Measurements from ENCODE around the gene RAD51B.
"Not testable (repeated sequence)": the region's sequence is repeated elsewhere in the genome, so short reads cannot be mapped to it uniquely, and the experiment has no call there.

RAD51B gene

DNA sequence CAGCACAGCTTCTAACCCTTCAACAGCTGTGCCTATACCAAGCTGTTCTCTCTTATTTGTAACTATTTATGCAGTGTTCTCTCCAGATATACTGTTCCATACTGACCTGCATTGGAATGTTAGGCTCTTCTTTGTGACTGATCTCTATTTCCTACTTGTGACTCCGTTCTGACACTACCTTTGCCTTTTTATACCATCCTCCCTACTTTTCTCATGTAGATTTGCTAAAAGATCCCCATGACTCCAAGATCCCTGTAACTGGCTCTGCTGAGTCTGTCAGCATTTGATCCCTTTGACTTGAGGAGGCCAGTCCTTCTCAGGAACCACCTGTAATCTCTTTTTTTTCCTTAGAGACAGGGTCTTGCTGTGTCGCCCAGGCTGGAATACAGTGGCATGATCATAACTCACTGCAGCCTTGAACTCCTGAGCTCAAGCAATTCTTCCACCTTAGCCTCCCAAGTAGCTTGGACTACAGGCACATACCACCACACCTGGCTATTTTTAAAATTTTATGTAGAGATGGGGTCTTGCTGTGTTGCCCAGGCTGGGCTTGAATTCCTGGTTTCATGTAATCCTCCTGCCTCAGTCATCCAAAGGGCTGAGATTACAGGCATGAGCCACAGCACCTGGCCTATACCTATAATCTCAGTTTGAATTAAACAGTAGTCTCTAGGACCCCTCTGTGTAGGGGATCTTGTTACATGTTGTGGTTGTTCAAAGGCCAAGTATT lies 605.0 kb downstream of the RAD51B start:
- no peak for DNase-seq (ENCODE audit: low read depth in 2 of 2)

DNA sequence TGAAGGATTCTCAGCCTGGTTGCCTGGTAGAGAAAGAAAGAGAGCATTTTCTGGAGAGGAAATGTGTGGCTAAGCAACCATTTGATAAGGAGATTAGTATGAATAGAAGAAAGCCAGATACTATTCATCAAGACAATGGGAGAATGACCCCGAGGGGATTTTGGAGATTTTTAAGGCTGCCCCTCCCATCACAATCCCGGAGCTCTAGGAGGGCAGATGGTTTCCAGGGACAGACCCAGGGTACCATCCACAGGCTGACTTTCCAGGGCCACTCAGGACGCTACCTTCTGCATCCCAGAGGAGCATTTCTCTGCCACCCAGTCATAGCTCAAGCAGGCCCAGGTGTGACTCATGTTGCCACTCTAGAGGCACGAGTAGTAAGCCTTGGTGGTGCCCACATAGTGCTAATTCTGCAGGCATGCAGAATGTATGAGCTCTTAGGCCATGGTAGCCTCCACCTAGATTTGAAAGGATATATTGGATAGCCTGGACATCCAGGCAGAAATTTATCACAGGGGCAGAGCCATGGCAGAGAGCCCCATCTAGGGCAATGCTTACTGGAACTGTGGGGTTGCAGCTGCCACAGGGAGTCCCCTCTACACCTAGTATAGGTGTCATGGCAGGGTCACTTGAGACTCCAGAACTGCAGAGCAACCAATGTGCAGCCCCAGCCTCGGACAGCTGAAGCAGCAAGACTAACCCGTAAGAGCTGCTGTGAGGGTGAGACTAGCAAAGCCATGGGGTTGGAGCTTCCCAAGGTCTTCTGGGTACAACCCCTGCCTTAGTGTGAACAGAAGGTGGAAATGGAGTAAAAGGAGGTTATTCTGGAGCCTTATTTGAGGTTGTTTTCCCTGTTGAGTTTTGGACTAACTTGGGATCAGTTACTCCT lies 607.3 kb downstream of the RAD51B start:
- no peak for DNase-seq (ENCODE audit: low read depth in 2 of 2)

DNA sequence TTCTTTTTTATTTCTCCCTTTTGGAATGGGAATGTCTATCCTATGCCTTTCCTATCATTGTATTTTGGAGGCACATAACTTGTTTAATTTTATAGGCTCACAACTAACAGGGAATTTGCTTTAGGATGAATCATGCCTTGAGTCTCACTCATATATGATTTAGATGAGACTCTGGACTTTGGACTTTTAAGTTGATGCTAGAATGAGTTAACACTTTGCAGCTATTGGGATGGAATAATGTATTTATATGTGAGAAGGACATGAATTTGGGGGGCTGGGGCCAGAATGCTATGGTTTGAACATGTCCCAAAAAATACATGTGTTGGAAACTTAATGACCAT lies 607.9 kb downstream of the RAD51B start:
- DNase-seq (ENCODE audit: low read depth in 2 of 2) = no peak

DNA sequence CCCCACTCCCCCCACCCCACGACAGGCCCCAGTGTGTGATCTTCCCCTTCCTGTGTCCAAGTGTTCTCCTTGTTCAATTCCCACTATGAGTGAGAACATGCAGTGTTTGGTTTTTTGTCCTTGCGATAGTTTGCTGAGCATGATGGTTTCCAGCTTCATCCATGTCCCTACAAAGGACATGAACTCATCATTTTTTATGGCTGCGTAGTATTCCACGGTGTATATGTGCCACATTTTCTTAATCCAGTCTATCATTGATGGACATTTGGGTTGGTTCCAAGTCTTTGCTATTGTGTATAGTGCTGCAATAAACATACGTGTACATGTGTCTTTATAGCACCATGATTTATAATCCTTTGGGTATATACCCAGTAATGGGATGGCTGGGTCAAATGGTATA lies 609.3 kb downstream of the RAD51B start:
- not testable (repeated sequence) for DNase-seq (ENCODE audit: low read depth in 2 of 2)

DNA sequence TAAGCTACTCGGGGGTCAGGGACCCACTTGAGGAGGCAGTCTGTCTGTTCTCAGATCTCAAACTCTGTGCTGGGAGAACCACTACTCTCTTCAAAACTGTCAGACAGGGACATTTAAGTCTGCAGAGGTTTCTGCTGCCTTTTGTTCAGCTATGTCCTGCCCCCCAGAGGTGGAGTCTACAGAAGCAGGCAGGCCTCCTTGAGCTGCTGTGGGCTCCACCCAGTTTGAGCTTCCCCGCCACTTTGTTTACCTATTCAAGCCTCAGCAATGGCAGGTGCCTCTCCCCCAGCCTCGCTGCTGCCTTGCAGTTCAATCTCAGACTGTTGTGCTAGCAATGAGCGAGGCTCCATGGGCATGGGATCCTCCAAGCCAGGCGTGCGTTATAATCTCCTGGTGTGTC lies 614.6 kb downstream of the RAD51B start:
- not testable (repeated sequence) for DNase-seq (ENCODE audit: low read depth in 2 of 2)

DNA sequence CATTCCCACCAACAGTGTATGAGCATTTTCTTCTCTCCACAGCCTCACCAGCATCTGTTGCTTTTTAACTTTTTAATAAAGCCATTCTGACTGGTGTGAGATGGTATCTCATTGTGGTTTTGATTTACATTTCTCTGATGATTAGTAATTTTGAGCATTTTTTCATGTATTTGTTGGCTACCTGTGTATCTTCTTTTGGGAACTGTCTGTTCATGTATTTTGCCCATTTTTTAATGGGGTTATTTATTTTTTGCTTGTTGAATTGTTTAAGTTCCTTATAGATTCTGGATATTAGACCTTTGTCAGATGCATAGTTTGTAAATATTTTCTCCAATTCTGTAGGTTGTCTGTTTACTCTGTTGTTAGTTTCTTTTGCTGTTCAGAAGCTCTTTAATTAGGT lies 616.1 kb downstream of the RAD51B start:
- not testable (repeated sequence) for DNase-seq (ENCODE audit: low read depth in 2 of 2)

DNA sequence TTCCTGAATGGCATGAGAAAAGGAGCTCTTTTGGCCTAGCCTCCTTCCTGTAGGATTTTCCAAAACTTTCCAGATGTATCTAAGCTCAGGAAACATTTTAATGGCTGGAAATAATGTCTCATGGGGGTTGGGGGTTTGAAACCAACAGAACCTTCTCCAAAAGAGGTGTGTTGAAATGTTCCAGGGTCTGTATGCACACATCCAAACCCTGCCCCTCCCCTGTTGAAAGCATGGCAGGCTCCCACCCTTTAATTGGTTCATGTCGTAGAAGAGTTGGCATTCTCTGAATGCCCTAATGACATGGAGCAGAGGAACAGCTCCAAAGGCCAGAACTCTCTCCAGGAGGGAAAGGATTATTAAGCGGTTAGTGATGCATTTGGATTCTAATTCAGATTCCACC lies 620.1 kb downstream of the RAD51B start:
- no peak for DNase-seq (ENCODE audit: low read depth in 2 of 2)

DNA sequence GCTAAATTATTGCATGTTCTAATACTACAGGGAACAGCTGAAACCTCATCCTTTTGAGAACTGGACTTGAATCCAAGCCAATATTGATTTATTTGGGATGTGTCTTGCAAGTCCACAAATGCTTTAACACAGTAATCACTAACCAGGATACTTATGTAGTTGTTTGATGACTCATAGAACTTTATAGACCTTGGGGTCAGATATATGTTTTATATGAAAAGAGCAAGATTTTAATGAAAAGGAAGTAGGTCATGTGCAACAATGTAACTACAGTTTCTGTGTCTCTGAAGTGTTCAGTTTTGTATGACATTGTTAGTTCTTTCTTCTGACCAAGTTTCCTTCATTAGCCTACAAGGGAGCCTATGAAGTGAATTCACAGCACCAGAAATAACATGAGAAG lies 621.2 kb downstream of the RAD51B start:
- no peak for DNase-seq (ENCODE audit: low read depth in 2 of 2)

DNA sequence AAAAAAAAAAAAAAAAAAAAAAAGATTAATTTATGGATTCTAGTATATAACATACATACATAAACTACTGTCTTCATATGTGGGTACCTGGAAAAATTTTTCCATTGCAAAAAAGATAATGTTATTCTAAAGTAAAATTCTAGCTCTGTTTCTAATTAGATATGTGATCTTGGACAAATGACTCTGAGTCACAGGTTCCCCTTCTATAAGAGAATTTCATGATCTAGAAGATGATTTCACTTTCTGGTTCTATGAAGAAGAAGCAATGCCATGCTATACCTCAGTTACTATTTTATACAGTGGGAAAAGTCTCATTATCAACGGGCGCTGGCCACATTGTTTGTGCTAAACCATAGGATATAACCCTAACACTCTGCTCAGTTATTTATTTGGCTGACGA lies 622.0 kb downstream of the RAD51B start:
- DNase-seq (ENCODE audit: low read depth in 2 of 2) = no peak

DNA sequence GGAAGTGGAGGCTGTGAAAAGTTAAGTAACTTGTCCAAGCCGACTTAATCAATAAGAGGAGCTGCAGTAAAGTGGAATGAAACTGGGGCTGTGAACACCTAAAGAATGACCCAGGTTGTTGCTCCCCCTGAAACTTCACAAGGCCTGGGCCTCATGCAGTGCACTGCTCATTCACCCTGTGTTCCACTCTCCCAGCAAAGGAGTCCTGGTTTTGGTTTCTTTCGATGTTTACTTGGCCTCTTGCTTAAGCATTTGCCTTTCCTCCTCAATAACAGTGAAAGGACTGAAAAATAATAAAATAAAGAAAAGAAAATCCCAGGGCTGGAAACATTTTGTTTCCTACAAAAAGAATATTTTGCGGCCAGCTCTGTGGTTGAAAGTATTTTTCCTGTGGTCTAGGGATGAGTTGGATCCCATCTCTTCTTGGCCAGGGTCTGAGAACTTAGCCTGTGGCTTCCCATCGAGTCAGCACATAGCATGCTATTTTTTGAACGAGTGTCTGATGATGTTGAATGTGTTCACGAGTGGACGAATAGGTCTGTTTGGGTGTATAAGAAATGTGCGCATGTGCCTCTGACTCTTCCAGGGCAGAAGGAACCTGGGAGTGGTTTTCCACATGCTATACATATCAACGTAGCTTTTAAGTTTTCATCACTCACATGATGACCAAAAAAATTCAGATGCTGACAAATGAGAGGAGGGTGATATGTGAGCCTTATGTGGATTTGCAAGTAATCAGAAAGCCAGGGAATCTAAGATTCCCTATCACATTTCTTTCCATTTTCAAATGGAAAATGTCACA lies 623.5 kb downstream of the RAD51B start:
- no peak for DNase-seq (ENCODE audit: low read depth in 2 of 2)

DNA sequence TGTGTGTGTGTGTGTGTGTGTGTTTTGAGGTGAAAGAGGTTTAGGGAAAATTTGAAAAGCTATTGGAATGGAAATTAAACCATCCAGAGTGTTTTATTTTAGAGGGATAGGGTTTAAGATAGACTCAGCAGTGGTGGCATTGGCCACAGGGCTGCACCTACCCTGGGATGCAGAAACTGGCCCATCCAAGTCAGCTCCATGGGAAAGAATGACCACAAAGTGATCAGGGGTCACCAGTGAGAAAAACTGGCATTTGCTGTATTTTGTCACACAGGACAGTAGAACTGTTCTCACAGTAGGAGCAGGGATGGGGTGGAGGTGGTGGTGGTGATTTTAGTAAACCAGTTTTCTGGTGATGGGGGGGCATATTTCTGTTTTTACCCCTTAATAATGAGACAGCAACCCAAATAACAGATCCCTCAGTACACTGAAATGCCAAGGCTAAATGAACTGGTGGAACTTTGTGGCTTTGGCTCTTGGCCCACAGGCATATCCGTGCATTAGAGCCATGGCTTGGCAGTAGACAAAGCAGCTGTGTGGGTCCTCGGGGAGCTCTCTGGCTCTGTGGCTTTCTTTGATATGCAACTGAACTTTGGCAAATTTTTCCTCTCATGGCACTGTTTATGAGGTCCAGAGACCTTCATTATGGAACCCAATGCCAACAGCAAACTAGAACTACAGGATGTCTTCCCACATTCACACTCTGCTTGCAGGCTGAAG lies 625.0 kb downstream of the RAD51B start:
- no peak for DNase-seq (ENCODE audit: low read depth in 2 of 2)

DNA sequence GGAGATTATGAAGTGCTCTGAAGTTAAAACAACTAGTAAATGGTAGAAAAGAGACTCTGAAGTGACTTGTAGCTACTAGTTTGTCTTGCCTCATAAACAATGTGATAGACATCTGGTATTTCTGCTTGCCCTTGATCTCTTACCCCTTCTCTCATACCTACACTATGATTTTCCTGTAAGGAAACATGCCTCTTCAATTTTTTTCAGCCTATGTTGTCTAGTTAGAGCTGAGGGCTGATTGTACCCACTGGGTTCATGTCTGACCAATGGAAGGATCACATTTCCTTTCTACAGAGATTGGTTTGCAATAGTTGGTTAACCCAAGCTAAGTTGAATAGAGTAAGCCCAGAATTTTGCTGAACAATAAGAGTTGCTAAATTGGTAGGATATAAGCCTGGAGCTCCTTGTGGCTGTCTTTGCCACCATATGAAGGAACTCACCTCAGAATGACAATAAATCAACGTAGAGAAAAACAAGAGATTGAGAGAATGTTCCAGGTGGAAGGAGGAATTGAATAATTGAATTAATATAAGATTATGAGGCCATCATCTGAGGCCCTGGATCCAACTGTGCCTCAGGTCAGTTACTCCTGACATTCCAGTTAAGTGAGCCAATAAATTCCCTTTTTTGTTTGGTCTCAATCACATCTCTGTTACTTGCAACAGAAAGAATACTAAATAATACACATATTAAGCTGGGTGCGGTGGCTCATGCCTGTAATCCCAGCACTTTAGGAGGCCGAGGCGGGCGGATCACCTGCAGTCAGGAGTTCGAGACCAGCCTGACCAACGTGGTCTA lies 626.9 kb downstream of the RAD51B start:
- no peak for DNase-seq (ENCODE audit: low read depth in 2 of 2)

DNA sequence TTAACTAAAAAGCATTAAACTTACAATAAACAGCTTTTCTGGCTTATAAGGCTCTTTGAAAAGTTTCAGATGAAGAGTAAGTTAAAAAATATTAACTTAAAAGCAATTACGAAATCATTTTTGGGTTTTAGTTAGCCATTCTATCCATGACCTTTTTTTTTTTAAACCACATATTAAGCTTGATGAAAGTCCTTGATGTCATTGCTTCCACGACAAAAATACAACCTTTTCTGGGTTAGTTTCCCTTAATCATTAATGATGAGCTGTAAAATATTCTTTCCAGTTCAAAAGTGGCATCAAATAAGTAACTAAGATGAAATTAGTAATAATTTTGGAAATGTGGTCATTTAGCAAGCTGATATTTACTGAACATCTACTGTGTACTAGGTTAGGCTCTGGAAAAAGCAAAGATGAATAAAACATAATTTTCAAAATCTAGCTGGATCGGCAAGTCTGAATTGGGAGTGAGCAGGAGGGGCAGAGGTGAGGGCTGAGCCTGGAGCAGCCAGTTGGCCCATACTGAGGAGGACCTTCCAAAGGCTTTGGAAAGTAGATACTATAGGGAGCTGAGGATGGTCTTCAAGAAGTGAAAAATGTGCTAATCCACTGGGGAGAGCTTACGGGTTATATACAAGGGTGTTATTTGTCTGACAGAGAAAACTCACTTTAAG lies 628.1 kb downstream of the RAD51B start:
- DNase-seq (ENCODE audit: low read depth in 2 of 2) = no peak

DNA sequence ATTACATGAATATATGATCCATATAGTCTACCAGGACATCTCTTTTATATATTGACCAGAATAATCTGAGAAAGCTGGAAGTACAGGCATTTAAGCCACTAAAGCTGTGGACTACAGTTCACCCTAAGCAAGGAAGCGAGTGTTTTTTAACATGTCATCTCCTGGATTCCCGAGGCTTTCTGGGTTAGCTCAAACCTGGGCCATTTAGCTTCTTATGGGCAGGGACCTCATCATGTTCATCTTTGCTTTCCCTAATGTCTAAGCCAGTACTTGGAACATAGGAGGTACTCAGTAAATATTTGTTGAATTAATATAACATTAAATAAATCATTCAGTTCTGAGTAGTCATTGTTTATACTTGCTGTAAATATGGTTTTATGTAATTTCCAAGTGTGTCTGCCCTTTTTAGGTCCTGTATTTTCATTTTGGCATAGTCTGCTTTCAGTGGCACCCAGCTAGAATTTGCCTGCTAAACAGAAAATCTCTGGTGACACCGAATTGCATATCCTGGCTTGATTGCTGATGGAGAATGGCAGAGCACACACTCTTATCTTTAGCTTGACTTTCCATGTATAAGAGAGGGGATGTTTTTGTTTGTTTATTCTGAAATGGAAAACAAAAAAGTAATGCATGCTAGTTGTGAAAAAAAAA lies 628.8 kb downstream of the RAD51B start:
- DNase-seq (ENCODE audit: low read depth in 2 of 2) = no peak

DNA sequence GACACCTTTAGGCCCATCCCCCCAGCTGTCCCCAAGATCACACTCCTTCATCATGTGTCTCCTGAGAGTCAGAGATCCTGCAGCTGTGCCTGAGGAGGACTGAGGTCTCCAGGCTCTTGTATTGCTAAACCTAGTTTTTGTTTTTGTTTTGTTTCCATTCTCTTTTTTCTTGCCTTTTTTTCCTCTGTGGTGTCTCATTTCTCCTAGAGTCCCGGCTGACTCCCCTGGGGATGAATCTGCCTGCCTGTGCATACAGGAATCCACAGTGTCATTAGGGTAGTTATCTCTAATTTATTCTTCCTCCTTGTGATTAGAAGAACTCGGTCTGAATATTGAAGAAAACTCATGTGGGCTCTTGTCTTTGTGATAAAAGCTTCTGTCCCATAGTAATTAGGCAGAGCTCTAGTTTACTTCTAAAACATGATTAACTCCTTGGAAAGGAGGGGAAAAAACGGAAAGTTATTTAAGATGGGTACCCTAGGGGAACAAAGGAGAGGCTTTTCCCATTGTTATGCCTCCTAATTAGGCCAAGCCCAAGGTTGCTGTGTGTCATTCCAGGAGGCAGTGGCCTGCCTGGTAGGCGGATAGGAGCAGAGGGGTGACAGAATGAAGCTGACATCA lies 630.1 kb downstream of the RAD51B start:
- DNase-seq (ENCODE audit: low read depth in 2 of 2) = no peak

DNA sequence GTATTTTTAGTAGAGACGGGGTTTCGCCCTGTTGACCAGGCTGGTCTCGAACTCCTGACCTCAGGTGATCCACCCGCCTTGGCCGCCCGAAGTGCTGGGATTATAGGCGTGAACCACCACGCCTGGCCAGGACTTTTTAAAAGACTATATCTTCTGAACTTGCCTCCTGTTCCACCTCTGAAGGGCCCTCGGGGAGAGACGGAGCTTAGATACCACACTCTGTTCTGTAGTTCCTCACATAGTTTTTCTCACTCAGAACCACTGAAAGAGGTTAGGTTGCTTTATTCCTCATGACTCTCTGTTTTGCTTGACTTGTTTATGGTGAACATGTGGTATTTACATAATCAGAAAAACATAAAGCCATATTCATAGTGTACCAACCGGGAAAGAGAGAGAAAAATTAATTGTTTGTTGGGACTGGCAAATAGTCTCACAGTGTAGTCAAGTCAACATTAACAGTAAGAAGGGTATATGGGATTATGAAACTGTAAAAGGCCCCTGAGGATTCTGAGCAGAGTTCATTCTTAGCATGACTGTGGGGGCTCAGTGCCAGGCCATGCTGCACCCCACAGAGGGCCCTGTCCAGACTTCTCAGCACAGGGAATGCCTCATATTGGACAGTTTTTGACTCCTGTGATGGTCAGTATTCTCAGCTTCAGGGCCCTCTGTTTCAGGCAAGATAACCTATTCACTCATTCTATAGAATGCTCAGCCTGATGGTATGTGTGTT lies 631.0 kb downstream of the RAD51B start:
- no peak for DNase-seq (ENCODE audit: low read depth in 2 of 2)

DNA sequence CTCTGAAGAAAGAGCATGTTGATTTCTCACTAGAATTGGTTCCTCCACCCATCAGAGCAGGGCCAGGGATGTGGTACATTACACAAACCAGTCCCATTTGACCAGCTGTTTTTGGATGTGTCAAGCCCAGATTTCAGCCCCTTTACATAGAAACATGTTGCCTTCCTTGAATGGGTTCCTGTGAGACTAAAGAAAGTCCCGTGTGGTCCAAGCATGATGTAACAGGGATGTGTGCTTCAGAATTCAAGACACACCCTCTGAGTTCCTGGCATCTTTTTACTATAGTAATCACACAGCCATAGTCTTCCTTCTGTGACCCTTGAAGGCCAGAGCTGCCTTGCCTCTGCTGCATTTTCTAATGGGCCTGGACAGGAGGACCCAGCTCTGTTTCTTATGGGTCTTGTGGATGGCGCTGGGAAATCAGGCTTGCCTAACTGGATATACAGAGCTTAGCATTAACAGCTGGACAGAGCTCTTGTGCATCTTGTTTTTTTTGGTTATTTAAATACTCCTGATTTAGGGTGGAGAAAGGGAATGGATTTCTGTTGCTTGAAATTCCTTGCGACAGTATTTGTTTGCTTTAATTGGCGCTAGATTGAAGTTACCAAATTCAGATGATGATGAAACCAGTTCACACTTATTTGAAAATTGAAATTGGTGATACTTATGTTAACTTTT lies 632.3 kb downstream of the RAD51B start:
- no peak for DNase-seq (ENCODE audit: low read depth in 2 of 2)

DNA sequence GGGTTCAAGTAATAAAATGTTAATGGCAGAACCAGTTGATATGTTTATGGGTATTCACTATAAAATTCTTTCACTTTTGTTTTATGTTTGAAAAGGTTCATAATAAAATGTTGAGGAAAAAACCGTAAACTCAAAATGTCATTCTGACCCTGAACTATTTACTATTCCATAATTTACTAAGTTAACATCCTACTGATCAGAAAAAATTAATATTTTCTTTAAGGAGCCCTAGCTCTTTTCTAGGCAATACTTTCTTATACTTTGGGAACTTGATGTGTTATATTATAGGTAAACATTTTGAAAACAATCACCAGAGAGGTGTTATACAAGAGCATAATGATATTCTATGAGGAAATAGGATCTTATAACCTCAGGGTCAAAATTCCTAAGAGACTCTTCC lies 638.7 kb downstream of the RAD51B start:
- no peak for DNase-seq (ENCODE audit: low read depth in 2 of 2)

All from stimulated activated CD4-positive, alpha-beta T cell treated with anti-CD3 and anti-CD28 coated beads, Interleukin-12 subunit alpha, Interleukin-12 subunit beta, amount 100 ng/mL, for 24 hours (primary cell).